Measurements from ENCODE around the gene SIRT7.

SIRT7 gene

GRCh38 chr17:81867170-81867990 is 50.6 kb downstream of the SIRT7 start:
- Histone ChIP-seq H3K27ac (no peak overlapping the region), H3K4me3 (ENCODE audit: low read depth, low read length) (no peak overlapping the region)

GRCh38 chr17:81866440-81867169 is 51.4 kb downstream of the SIRT7 start:
- DNase-seq = peak; percentile 4
- TF ChIP-seq, protein P1, sequence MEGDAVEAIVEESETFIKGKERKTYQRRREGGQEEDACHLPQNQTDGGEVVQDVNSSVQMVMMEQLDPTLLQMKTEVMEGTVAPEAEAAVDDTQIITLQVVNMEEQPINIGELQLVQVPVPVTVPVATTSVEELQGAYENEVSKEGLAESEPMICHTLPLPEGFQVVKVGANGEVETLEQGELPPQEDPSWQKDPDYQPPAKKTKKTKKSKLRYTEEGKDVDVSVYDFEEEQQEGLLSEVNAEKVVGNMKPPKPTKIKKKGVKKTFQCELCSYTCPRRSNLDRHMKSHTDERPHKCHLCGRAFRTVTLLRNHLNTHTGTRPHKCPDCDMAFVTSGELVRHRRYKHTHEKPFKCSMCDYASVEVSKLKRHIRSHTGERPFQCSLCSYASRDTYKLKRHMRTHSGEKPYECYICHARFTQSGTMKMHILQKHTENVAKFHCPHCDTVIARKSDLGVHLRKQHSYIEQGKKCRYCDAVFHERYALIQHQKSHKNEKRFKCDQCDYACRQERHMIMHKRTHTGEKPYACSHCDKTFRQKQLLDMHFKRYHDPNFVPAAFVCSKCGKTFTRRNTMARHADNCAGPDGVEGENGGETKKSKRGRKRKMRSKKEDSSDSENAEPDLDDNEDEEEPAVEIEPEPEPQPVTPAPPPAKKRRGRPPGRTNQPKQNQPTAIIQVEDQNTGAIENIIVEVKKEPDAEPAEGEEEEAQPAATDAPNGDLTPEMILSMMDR (IDR thresholded peaks at IDR 0.05; ENCODE audit: low read depth, low read length, missing control alignments) = peak; percentile 12
- H3K36me3 ChIP-seq (replicated peaks) = peaks cover 24% of the 10 kb centered on the region
- no peak overlapping the region for H3K27ac ChIP-seq
- no peaks in the 10 kb centered on the region for H3K27me3 ChIP-seq (replicated peaks)
- in situ Hi-C loops (cut with HindIII; ENCODE audit: low pct_ligation_motif_present, low sequenced_read_pairs) = no loop called here
- H3K4me3 ChIP-seq (ENCODE audit: low read depth, low read length) = no peak overlapping the region

More at GRCh38 chr17:81867170-81867990, 50.6 kb downstream of the SIRT7 start:
- in situ Hi-C loops (cut with HindIII; ENCODE audit: low pct_ligation_motif_present, low sequenced_read_pairs) = no loop called here
- Histone ChIP-seq H3K36me3 (replicated peaks) (peaks cover 24% of the 10 kb centered on the region), H3K27me3 (replicated peaks) (no peaks in the 10 kb centered on the region)
- peak; percentile 19 for DNase-seq
- TF ChIP-seq, protein P1 (IDR thresholded peaks at IDR 0.05; ENCODE audit: low read depth, low read length, missing control alignments) = no peak

DNA sequence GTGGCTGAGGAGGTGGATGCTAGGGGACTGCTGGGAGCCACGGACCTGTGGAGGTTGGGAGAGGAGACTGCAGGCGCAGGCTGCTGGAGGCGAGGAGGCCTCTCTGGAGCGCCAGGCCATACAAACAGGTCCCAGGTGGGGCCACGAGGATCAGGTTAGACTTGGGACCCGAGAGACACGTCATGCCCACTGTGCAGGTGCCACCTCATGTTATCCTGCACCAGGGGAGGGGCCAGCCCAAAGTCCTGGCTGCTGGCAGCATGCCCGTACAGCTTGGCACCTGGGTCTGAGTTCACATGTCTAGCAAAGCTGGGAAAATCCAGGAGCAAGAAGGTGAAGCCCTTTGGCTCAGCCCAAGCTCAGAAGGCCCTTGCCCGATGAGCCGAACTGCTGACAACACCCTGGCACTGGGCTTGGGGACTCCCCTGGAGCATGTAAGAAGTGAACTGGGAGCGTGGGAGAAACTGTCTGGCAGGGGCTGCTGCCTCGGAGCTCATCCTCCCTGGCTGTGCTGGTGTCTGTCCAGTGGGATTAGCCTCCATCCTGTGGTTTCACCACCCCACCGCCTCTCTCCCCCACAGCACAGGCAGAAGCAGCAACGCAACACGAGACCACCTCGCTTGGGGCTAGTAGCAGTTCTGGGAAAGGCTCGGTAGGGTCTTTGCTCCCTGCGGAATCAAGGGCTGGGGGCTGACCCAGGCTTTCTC is 52.1 kb downstream of the SIRT7 start:
- Histone ChIP-seq H3K36me3 (replicated peaks) (peaks cover 24% of the 10 kb centered on the region), H3K27ac (no peak overlapping the region)

GRCh38 chr17:81865358-81865732 is 52.6 kb downstream of the SIRT7 start:
- no peak for DNase-seq
- TF ChIP-seq, protein P1 (IDR thresholded peaks at IDR 0.05; ENCODE audit: low read depth, low read length, missing control alignments) = no peak
- Histone ChIP-seq H3K27me3 (replicated peaks) (no peaks in the 10 kb centered on the region), H3K4me3 (ENCODE audit: low read depth, low read length) (no peak overlapping the region), H3K27ac (no peak overlapping the region), H3K36me3 (replicated peaks) (peaks cover 21% of the 10 kb centered on the region)
- in situ Hi-C loops (cut with HindIII; ENCODE audit: low pct_ligation_motif_present, low sequenced_read_pairs) = no loop called here

More for the DNA sequence above, 52.1 kb downstream of the SIRT7 start:
- DNase-seq = no peak
- in situ Hi-C loops (cut with HindIII; ENCODE audit: low pct_ligation_motif_present, low sequenced_read_pairs) = no loop called here
- Histone ChIP-seq H3K4me3 (ENCODE audit: low read depth, low read length) (no peak overlapping the region), H3K27me3 (replicated peaks) (no peaks in the 10 kb centered on the region)
- TF ChIP-seq, protein P1 (IDR thresholded peaks at IDR 0.05; ENCODE audit: low read depth, low read length, missing control alignments) = no peak

DNA sequence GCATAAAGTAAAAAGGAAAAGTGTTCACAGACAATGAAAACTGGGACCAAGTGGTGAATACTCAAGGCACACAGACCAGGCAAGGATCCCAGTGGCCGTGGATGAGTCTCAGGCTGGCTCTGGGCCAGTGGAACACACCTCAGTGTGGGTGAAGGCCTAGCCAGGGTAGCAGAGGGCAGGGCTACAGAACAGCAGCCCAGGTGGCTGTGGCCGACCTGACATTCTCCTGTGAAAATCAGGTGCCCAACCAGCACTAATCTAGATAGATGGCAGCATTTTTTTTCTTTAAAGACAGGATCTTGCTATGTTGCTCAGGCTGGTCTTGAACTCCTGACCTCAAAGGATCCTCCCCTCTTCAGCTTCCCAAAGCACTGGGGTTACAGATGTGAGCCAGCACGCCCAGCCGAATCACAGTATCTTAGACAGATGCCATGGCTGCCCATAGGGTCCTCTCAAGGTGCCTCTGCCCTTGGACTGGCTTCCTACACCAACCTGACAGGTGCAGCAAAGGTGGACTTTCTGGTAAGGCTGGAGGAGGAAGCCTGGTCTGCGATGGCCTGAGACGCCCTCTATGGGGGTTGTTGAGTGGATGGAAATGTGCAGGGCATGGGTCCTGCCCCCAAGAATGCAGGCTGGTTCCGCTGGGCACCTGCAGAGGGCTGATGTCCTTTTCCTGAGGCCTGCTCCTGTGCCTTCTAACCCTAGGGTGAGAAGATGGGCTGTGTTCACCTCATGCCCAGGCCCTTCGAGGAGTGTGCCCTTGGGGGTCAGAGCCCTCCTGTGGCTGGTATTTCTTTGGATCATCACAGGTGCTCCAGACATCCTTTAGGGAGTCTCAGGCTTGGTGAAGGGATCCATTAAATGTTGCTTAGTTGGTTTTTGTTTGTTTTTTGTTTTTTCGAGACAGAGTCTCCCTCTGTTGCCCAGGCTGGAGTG is 53.9 kb downstream of the SIRT7 start:
- Histone ChIP-seq H3K27me3 (replicated peaks) (no peaks in the 10 kb centered on the region), H3K36me3 (replicated peaks) (peaks cover 13% of the 10 kb centered on the region), H3K27ac (no peak overlapping the region), H3K4me3 (ENCODE audit: low read depth, low read length) (no peak overlapping the region)
- TF ChIP-seq, protein P1 (IDR thresholded peaks at IDR 0.05; ENCODE audit: low read depth, low read length, missing control alignments) = no peak
- no peak for DNase-seq
- in situ Hi-C loops (cut with HindIII; ENCODE audit: low pct_ligation_motif_present, low sequenced_read_pairs) = no loop called here
